ENCODE measurements around the gene RNU4-1. TPM values are rescaled to one million over a fixed set of nuclear protein-coding genes. Genes with fewer than 3 reads are reported as not detected.
"Not testable (repeated sequence)": the region's sequence is repeated elsewhere in the genome, so short reads cannot be mapped to it uniquely, and the experiment has no call there.

Gene RNU4-1
- total and polyA plus RNA-seq, 2 donors from 2014 or later: 3,016 TPM; not detected in 1

- intact Hi-C loops (cut with DNase I): no loop called here
- peak; percentile 1 for TF ChIP-seq CTCF (IDR thresholded peaks at IDR 0.05; ENCODE audit: borderline replicate concordance, extremely low read depth, insufficient read depth)
- no peak for DNase-seq
- H3K4me3 ChIP-seq (ENCODE audit: low read length in 3 of 3): no peak overlapping the region
- peak overlapping the region; percentile 18 to 75 for H3K27ac ChIP-seq (ENCODE audit: low read depth in 2 of 2, low read length in 2 of 2)
- H3K9me3 ChIP-seq (ENCODE audit: control insufficient read depth in 2 of 3, insufficient read depth in 1 of 3, low read length in 3 of 3): no peaks in the 10 kb centered on the region
- no peaks in the 10 kb centered on the region for H3K27me3 ChIP-seq (ENCODE audit: control insufficient read depth, insufficient read depth, low read length)
- FAIRE-seq: no peak
- peak overlapping the region in 1 of 3 donors; percentile 55 for H3K9ac ChIP-seq (ENCODE audit: low read length in 3 of 3)
- H3K4me1 ChIP-seq (ENCODE audit: control insufficient read depth in 2 of 3, insufficient read depth in 2 of 3, low read depth in 1 of 3, low read length in 3 of 3): peaks cover 0 to 43% (median 27%) of the 10 kb centered on the region in 3 donors
- no peaks in the 10 kb centered on the region for H3K36me3 ChIP-seq (ENCODE audit: control insufficient read depth in 2 of 3, insufficient read depth in 3 of 3, low read length in 3 of 3)
Observed at GRCh38 chr12:120254809-120255208, 38.2 kb downstream of the RNU4-1 start.

- H3K27me3 ChIP-seq (ENCODE audit: control insufficient read depth, insufficient read depth, low read length); intact Hi-C loops (cut with DNase I); H3K4me3 ChIP-seq (ENCODE audit: low read length in 3 of 3); H3K9me3 ChIP-seq (ENCODE audit: control insufficient read depth in 2 of 3, insufficient read depth in 1 of 3, low read length in 3 of 3); FAIRE-seq; DNase-seq; H3K9ac ChIP-seq (ENCODE audit: low read length in 3 of 3); H3K36me3 ChIP-seq (ENCODE audit: control insufficient read depth in 2 of 3, insufficient read depth in 3 of 3, low read length in 3 of 3); H3K27ac ChIP-seq (ENCODE audit: low read depth in 2 of 2, low read length in 2 of 2): not testable (repeated sequence)
- H3K4me1 ChIP-seq (ENCODE audit: control insufficient read depth in 2 of 3, insufficient read depth in 2 of 3, low read depth in 1 of 3, low read length in 3 of 3): peaks cover 0 to 50% (median 26%) of the 10 kb centered on the region in 3 donors
Observed at GRCh38 chr12:120253313-120253712, 39.7 kb downstream of the RNU4-1 start.

GRCh38 chr12:120252071-120252906, 40.7 kb downstream of the RNU4-1 start:
- H3K36me3 ChIP-seq (ENCODE audit: control insufficient read depth in 2 of 3, insufficient read depth in 3 of 3, low read length in 3 of 3): no peaks in the 10 kb centered on the region
- FAIRE-seq (no peak), DNase-seq (no peak)
- no peak overlapping the region for H3K4me3 ChIP-seq (ENCODE audit: low read length in 3 of 3)
- peak overlapping the region in 1 of 2 donors; percentile 77 for H3K27ac ChIP-seq (ENCODE audit: low read depth in 2 of 2, low read length in 2 of 2)
- peaks cover 0 to 50% (median 23%) of the 10 kb centered on the region in 3 donors for H3K4me1 ChIP-seq (ENCODE audit: control insufficient read depth in 2 of 3, insufficient read depth in 2 of 3, low read depth in 1 of 3, low read length in 3 of 3)
- no peaks in the 10 kb centered on the region for H3K9me3 ChIP-seq (ENCODE audit: control insufficient read depth in 2 of 3, insufficient read depth in 1 of 3, low read length in 3 of 3)
- intact Hi-C loops (cut with DNase I): no loop called here
- H3K9ac ChIP-seq (ENCODE audit: low read length in 3 of 3): no peak overlapping the region
- TF ChIP-seq CTCF (IDR thresholded peaks at IDR 0.05; ENCODE audit: borderline replicate concordance, extremely low read depth, insufficient read depth): no peak
- no peaks in the 10 kb centered on the region for H3K27me3 ChIP-seq (ENCODE audit: control insufficient read depth, insufficient read depth, low read length)

GRCh38 chr12:120251364-120252070, 41.5 kb downstream of the RNU4-1 start:
- H3K9ac ChIP-seq (ENCODE audit: low read length in 3 of 3); H3K27me3 ChIP-seq (ENCODE audit: control insufficient read depth, insufficient read depth, low read length); FAIRE-seq; H3K9me3 ChIP-seq (ENCODE audit: control insufficient read depth in 2 of 3, insufficient read depth in 1 of 3, low read length in 3 of 3); H3K4me3 ChIP-seq (ENCODE audit: low read length in 3 of 3); H3K36me3 ChIP-seq (ENCODE audit: control insufficient read depth in 2 of 3, insufficient read depth in 3 of 3, low read length in 3 of 3); intact Hi-C loops (cut with DNase I); H3K27ac ChIP-seq (ENCODE audit: low read depth in 2 of 2, low read length in 2 of 2); DNase-seq: not testable (repeated sequence)
- peaks cover 0 to 45% (median 22%) of the 10 kb centered on the region in 3 donors for H3K4me1 ChIP-seq (ENCODE audit: control insufficient read depth in 2 of 3, insufficient read depth in 2 of 3, low read depth in 1 of 3, low read length in 3 of 3)

All from kidney (tissue), 14 donors.